Central memory CD4-positive, alpha-beta T cell (primary cell): Measurements from ENCODE around the gene CDH23.

Source experiments
- DNase-seq: peaks from one replicate; pipeline ENCODE4 v3.0.0; 2022

CDH23 gene

DNA sequence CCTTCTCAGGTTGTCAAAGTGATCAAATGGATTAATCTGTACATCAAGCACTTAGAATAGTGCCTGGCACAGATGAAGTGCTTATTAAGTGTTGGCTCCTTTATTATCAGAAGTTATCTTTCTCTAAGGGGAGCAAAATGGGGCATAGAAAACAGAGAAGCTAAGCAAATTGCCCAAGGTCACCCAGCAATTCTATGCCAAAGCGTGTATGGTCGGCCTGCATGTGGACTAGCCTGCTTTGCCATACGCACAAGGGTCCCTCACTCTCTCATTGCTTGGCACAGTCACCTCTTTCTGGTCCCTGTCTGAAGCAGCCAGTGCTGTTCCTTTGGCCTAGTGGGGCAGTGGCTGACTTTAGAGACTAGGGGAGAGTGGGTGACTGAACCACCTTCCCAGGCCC is 45.3 kb downstream of the CDH23 start:
- DNase-seq: no peak

DNA sequence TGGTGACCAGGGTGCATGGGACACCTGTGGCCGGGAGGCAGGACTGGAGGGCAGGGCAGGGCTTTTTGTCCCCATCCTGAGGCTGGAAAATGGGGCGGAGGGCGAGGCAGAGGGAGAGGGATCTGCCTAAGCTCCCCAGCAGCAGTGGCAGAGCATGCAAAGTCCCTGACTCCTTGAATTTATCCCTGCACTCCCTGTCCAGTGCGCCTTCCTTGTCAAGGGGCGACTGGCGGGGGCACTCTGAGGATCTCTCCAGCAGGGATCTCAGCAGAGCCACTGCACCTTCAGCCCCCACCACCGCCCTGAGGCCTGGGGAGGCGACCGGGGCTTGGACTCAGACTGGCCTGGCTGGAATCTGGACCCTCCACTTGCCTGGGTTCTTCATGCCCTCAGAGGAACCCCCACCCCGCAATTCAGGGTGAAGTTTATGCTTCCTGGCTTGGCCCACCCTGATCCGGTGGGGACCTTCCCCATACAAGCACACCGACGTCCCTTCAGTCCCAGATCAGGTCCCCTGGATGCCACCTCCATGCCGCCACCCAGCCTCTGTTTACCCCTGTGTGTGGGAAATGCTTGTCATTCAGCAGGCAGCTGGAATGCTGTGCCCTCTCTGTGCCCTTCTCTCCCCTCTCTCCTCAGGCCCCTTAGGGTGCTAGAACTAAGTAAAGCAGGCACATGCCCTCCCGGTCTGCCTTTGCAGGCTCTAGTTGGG is 46.3 kb downstream of the CDH23 start:
- DNase-seq: no peak

DNA sequence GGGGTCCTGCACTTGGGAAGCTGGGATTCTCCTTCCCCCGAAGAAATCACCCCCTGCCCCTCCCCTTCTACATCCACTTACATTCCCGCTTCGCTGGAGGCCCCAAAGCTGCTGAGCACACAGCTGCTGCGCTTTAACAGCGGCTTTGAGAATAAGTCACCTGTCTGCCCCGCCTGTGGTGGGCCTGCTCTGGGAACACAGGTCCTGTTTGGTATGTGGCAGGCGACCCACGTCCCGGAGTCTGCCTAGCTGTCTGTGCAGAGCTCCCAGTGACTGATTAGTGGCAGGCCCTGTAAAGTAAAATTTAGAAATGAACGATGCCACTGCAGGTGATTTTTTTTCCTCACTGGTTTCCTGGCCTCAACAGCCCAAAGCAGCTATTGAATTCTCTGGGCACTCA is 47.0 kb downstream of the CDH23 start:
- DNase-seq: no peak

DNA sequence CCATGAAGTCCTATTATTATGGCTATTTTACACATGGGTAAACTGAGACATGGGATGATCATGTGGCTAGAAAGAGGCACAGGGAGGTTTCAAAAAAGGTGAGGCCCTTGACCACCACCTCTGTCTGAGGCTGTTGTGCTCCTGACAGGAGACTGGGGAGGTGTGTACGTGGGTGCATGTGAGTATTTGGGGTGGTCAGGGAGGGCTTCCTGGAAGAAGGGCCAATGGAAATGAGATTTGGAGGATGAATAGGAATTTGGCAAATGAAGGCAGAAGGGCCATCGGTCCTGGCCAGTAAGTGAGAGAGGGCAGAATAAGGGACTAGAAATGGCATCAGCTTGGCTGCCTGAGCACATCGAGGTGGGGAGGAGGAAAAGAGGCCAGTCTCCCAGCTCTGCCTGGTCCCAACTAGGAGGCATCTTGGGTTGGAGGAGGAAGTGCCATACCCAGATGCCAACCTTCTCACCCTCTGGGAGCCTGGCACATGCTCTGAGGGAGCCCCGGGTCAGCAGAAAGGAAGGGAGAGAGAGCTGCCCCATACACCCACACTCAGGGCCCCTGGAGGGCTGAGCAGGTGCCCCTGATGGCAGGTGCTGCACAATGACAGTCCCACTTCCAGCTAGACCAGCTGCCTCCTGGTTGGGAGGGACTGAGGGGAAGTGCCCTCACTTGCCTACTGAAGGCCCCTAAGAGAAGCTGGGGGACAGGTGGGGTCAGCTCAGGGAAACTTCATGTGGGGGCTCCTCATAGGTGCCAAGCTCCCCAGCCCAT is 47.7 kb downstream of the CDH23 start:
- no peak for DNase-seq

DNA sequence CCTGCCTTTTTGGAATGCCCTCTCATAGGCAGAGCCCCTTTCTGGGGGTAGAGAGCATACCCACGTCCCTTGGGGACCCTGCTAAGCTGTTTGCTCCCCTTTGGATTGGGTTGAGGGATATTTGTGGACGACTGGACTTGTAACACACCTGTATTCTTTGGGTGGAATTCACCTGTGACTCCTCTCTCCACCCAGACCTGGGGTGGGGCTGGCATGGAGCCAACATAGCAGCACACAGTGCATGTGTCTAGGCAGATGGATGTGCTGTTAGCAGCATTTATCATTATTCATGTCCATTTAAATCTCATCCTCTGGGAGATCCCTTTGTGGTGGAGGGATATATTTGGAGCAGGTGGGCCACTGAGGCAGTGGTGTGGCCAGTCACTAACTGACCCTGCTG is 51.0 kb downstream of the CDH23 start:
- DNase-seq: no peak

DNA sequence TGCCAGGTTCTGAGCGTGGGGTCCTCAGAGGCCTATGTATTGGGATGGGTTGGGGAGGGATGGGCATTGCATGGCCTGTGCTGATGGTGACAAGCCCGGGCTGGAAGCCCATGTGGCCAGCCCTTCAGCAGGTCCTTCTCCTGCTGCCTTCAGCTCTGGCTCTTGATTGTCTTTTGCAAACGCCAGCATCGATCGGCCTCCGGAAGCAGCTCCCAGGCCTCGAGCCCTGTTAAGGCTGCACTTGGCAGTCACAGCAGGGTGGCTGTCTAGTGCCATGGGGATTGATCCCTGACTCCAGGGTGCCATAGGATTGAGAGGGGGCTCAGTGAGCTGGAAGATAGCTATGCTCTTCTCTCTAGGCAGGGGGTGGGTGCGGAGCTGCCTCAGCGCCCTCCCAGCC is 51.4 kb downstream of the CDH23 start:
- no peak for DNase-seq

DNA sequence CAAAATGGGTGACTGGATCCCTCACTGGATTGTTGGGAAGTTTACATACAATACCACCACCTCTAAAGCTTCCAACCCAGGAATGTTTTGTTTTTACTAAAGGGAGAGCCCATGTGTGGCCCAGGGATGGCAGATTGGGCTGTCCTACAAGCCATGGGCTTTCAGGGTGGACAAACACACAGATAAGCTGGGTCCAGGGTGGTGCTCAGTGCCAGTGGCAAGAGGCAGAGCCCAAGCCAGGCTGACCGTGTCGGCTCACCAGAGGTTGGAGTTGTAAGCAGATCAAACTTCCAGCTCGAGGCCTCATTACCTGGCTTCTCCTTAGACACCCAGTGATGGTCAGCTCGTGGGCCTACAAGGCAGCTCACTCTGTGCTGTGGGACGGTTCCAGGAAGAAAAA is 52.3 kb downstream of the CDH23 start:
- DNase-seq: no peak

DNA sequence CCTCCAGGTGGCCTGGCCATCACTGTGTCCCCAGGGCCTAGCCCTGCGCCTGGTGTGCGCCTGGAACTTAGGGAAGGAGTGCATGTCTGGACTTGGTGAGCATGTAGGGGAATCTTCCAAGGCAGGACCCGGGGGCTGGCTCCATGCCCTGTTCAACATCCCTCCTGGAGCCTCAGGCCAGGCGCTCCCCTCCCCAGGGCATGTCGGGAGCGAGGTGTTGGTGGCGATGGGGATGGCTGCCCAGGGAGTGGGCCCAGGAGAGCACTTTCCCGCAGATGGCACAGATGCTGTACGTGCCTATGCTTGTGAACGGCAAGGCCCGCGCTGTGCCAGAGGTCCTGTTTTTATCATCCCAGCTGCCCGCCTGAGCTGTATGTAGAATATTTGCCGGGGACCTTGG is 55.0 kb downstream of the CDH23 start:
- no peak for DNase-seq

DNA sequence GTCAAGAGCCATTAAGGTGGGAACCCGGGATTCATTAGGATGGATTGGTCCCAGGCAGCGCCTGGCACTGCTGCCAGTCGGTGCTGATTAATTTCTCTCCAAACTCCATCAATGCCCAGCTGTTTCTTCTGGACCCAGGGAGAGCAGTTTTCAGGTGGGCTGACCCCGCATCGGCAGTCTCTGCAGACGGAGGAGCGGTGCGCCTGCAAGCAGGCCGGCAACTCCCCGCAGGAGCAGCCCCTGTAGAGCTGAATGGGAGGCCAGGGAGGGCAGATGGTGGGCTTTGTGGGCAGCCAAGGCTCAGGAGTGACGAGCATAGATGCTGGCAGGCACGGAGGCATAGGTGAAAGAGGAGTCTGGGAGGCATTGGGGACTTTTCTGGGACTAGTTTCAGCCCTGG is 56.5 kb downstream of the CDH23 start:
- DNase-seq: no peak

DNA sequence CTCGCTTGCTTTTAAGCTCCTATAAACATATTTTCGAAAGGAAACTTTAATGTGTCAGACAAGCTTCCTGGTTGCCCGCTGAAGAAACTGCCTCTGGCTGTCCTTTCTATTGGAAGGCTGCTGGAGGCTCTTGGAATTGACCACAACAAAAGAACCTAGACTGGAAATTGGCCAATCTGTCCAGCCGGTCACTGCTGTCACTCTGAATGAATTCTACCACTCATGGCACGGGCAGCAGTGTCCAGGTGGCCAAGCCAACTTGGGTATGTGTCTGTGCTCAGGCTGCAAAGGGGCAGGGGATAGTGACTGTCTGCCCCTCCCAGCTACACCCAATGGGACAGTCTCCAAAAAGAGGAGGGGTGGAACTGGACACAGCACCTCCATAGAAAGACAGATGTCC is 57.6 kb downstream of the CDH23 start:
- DNase-seq: no peak

DNA sequence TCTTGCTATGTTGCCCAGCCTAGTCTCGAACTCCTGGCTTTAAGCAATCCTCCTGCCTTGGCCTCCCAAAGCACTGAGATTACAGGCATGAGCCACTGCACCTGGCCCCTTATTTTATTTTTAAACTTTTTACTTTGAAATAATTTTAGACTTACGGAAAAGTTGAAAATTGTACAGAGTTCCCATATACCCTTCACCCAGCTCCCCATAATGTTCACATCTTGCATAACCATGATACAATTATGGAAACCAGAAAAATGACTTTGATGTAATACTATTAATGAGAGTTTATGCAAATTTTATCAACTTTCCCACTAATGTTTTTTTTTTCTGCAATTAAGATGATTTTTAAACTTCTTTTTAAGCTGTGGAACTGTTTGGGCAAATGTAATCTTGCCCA is 58.3 kb downstream of the CDH23 start:
- DNase-seq: no peak

DNA sequence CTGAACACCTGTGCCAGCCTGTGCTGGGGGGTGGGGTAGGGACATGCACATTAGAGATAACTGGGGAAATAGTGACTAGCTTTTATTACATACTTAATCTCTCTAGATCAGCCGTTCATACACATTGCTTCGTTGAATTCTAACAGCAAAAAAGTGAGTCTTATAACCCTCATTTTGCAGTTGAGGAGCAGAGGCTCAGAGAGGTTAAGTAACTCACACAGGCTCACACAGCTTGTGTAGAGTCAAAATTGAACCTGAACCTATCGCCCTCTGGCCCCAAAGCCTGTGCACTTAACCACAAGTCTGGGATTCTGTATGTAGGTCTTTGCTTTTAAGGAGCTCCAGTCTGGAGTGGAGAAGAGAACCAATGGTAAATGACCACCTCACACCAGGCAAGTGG is 59.9 kb downstream of the CDH23 start:
- no peak for DNase-seq

DNA sequence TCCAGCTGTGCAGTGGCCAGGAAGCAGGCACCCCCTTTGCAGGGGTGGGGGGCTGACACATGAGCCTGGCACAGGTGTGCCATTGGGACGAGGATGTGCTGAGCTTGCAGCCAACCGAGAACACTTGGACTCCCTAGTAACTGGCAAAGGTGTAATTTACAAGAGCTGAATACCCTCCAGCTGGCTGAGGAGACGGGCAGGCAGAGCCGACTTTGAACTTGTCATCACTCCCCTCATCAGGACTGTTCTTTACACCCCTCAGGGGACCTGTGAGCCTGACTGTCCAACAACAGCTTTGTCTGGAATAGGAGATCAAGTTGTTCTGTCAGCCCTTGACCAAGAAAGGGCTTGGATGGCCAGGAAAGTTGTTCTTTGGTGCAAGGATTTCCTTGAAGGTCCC is 61.2 kb downstream of the CDH23 start:
- no peak for DNase-seq

DNA sequence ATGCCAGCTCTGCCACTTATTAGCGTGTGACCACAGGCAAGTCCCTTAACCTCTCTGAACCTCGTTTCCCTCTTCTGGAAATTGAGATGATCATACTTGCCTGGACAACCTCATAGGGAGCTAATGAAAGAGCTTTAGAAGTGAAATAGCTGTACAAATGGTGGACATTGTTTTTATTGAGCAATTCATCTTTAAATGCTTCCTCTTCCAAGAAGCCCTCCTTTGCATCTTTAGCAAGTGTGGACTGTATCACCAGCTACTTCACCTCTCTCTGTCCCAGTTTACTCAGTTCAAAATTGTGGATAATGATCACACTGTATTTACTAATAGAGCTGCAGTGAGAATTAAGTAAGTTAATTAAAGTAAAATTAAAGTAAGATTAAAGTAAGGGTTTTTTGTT is 61.7 kb downstream of the CDH23 start:
- no peak for DNase-seq

DNA sequence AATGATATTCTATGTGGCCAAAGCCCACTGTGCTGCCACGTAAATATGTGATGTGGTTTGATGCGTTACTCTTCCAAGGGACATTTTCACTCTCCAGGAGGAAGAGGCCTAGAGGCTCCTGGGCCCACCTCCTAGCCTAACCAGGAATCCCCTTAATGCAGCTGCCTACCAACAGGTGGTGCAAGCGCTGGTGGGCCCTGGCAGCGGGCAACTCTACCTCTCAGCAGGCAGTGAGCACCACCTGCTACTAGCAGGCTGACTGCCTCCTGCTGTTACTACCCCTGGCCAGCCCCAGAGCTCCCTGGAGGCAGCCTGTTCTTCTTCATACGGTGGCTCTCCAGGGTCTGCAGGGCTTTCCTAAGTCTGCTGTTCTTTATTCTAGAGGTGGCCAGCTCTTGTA is 62.8 kb downstream of the CDH23 start:
- DNase-seq: no peak

DNA sequence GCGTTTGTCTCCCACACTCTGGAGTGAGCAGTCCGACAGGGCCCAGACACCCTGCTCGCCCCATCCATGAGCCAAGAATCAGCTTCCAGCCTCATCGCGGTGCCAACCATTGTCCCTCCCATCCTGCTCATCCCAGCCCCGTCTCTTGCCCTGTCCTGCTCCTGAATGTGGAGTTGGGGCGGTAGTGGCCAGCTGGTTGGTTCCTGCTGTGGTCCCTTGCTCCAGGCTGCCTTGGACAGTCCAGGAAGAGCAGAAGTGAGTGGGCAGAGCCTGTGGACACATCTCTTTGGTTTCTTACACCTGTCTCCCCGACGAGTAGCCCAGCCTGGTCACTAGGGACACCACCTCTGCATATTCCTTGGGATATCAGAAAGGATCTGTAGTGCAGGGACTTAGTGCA is 63.9 kb downstream of the CDH23 start:
- no peak for DNase-seq

DNA sequence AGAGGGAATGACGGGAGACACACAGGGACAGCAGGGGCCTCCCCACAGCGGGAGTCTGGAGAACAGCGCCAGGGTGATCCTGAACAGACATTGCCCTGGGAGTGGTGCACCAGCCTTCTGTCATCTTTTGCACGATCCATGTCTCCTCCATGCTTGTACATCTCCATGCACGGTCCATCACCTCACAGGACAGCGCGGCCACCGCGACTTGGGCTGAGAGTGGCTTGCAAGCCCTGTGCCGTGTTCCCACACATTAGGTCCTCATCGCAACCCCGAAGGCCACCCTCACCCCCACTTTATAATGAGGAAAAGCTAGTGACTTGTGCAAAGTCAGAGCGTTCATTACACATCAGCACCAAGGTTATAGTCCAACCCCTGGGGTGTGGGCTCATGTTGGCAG is 64.7 kb downstream of the CDH23 start:
- DNase-seq: no peak

DNA sequence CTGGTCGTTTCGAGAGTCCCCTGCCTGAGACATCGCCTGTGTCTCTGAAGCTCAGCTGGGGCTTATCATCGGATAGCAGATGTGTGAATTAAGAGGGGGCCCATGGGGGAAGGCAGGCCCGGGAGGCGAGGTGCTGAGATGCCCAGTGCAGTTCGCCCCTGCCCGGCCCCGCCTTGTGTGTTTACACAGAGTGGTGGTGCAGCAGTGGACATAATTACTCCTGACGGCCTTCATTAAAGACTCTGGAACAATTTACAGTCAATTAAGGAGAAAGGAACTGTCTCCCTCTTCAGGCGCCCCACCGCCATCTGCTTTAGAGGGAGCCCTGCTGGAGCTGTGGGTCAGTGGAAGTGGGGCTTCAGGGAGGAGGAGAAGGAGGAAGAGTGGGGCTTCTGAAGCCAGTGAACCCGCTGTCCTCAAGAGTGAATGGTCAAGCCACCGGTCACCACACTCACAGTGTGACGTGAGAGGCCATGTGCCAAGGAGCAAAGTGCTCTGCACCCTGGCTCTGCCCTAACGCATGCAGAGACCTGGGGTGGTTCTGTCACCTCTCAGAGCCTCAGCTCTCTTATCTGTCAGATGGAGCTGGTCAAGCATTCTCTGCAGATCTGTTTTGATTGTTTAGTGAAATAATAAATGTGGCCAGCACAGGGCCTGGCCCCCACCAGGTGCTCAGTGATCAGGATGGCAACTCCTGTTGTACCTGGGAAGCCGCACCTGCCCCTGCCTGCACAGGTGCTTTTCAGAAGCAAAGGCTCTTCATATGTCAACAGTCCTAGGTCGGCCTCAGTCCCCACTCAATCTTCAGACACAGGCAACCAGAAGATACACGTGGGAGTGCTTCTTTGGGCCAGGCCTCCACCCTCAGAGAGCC is 65.6 kb downstream of the CDH23 start:
- no peak for DNase-seq

DNA sequence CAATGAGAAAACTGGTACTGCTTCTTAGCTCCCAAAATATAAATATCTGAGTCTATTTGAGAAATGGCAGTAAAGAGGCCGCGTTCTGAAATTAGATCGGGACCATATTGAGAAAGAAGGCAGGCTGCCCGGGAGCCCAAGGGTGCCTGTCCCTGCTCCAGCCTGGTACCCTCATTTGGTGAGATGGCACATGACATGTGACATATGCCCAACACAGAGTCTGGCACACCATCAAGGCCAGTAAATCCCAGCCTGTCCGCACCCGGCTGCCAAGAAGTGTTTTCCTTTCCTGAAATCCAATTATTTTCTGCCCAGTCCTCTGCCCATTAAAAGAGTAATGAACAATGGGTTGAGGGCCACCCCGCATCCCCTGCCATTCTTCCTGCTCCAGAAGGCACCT is 66.4 kb downstream of the CDH23 start:
- DNase-seq: no peak

DNA sequence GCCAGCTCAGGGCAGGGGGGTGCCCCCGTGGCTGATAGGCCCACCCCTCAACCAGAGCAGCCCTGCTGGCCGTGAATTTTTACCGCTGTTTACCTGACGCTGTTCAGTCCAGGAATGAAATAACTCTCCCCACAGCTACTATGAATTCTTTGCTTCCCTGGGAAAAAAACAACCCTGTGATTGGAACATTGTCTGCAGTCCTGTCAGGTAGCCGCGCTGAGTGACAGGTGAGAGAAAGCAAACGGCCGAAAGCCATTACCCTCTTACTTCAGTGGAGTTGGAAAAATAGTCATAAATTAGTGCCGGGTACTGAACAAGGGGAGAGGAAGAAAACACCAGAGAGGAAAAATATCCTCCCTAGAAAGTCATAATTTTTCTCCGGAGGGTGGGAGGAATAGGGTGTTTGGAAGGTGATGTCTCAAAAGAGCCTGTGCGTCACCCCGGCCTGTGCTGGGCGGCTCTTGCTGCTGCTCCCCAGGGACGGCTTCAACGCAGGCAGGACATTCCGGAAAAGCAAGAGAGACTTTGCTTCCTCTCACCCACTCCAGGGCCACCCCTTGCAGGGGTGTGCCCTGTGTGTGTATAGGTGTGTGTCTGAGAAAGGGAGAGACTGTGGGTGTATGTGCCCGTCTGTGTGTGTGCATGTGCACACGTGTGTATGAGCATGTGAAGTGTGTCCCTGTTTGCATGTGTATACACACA is 69.0 kb downstream of the CDH23 start:
- no peak for DNase-seq

DNA sequence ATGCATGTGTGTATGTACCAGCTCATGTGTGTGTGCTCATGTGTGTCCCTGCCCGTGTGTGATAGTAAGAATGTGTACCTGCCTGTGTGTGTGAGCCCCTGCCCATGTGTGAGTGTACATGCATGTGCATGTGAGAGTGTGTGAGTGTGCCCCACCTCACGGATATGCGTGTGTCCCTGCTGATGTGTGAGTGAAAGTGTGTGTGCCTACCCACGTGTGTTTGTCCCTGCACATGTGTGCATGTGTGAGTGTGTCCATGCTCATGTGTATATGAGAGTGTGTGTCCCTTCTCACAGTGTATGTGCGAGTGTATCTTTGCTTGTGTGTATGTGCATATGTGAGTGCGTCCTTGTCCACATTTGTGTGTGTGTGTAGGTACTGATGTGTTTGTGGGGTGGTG is 69.6 kb downstream of the CDH23 start:
- no peak for DNase-seq

DNA sequence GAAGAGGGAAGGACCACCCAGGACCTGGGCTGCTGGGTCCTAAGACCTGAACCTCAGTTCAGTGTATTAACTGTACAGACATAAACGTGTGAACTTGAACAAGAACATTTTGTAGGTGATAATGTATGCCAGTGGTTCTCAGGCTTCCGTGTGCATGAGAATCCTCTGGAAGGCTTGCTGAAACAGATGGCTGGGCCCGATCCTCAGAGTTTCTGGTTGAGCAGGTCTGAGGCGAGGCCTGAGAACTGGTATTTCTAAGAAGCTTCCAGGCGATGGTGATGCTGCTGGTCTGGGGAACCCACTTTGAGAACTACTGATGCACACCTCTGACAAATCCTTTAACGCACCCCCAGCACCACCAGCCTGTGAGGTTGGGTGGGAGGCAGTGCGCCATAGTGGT is 70.4 kb downstream of the CDH23 start:
- no peak for DNase-seq
